ENCODE data around the gene ATG3.

The ATG3 gene

GRCh38 chr3:112579697-112580096 lies 17.9 kb upstream of the ATG3 start:
- Histone ChIP-seq H3K36me3 (ENCODE audit: insufficient read depth, low read length) (peaks cover 31% of the 10 kb centered on the region), H3K27me3 (ENCODE audit: insufficient read depth, low read length) (no peaks in the 10 kb centered on the region), H3K9me3 (ENCODE audit: low read length) (no peaks in the 10 kb centered on the region), H4K20me1 (ENCODE audit: insufficient read depth, low read length) (no peaks in the 10 kb centered on the region), H3K79me2 (ENCODE audit: insufficient read depth, low read length) (no peaks in the 10 kb centered on the region), H3F3A (ENCODE audit: insufficient read depth, low read length) (no peaks in the 10 kb centered on the region), H3K4me2 (ENCODE audit: low read length) (no peak overlapping the region), H3K9ac (ENCODE audit: low read length) (no peak overlapping the region), H3K4me3 (ENCODE audit: low read depth, low read length, poor library complexity, severe bottlenecking) (no peak overlapping the region), H3K4me1 (ENCODE audit: insufficient read depth, low read length, severe bottlenecking) (peaks cover 5% of the 10 kb centered on the region), H3K9me2 (ENCODE audit: low read depth, low read length) (no peaks in the 10 kb centered on the region), H3K27ac (ENCODE audit: low read depth, low read length, poor library complexity, severe bottlenecking) (no peak overlapping the region), H2AFZ (ENCODE audit: low read length) (no peak overlapping the region)
- no peak for TF ChIP-seq CTCF (IDR thresholded peaks at IDR 0.05; ENCODE audit: low read length)
- TF ChIP-seq EZH2 (IDR thresholded peaks at IDR 0.05; ENCODE audit: borderline replicate concordance, low read length), result no peak

- H4K20me1 ChIP-seq (ENCODE audit: insufficient read depth, low read length), result no peaks in the 10 kb centered on the region
- no peak overlapping the region for H3K9ac ChIP-seq (ENCODE audit: low read length)
- H3K27ac ChIP-seq (ENCODE audit: low read depth, low read length, poor library complexity, severe bottlenecking), result no peak overlapping the region
- H3K27me3 ChIP-seq (ENCODE audit: insufficient read depth, low read length), result no peaks in the 10 kb centered on the region
- no peaks in the 10 kb centered on the region for H3F3A ChIP-seq (ENCODE audit: insufficient read depth, low read length)
- peaks cover 5% of the 10 kb centered on the region for H3K4me1 ChIP-seq (ENCODE audit: insufficient read depth, low read length, severe bottlenecking)
- no peaks in the 10 kb centered on the region for H3K79me2 ChIP-seq (ENCODE audit: insufficient read depth, low read length)
- H3K9me3 ChIP-seq (ENCODE audit: low read length), result no peaks in the 10 kb centered on the region
- TF ChIP-seq EZH2 (IDR thresholded peaks at IDR 0.05; ENCODE audit: borderline replicate concordance, low read length) (no peak), CTCF (IDR thresholded peaks at IDR 0.05; ENCODE audit: low read length) (no peak)
- H2AFZ ChIP-seq (ENCODE audit: low read length), result no peak overlapping the region
- no peaks in the 10 kb centered on the region for H3K9me2 ChIP-seq (ENCODE audit: low read depth, low read length)
- no peak overlapping the region for H3K4me3 ChIP-seq (ENCODE audit: low read depth, low read length, poor library complexity, severe bottlenecking)
- no peak overlapping the region for H3K4me2 ChIP-seq (ENCODE audit: low read length)
- H3K36me3 ChIP-seq (ENCODE audit: insufficient read depth, low read length), result peaks cover 27% of the 10 kb centered on the region; the same call in 1 of the 2 replicates
Measured at GRCh38 chr3:112579232-112579631, 17.5 kb upstream of the ATG3 start.

GRCh38 chr3:112572701-112573100 lies 10.9 kb upstream of the ATG3 start:
- TF ChIP-seq EZH2 (IDR thresholded peaks at IDR 0.05; ENCODE audit: borderline replicate concordance, low read length), result no peak
- TF ChIP-seq CTCF (IDR thresholded peaks at IDR 0.05; ENCODE audit: low read length), result no peak
- Histone ChIP-seq H3K4me3 (ENCODE audit: low read depth, low read length, poor library complexity, severe bottlenecking) (no peak overlapping the region), H3K27me3 (ENCODE audit: insufficient read depth, low read length) (no peaks in the 10 kb centered on the region), H3K9me3 (ENCODE audit: low read length) (no peaks in the 10 kb centered on the region), H4K20me1 (ENCODE audit: insufficient read depth, low read length) (no peaks in the 10 kb centered on the region), H3F3A (ENCODE audit: insufficient read depth, low read length) (no peaks in the 10 kb centered on the region), H2AFZ (ENCODE audit: low read length) (no peak overlapping the region), H3K4me1 (ENCODE audit: insufficient read depth, low read length, severe bottlenecking) (no peaks in the 10 kb centered on the region), H3K9ac (ENCODE audit: low read length) (no peak overlapping the region), H3K4me2 (ENCODE audit: low read length) (no peak overlapping the region), H3K79me2 (ENCODE audit: insufficient read depth, low read length) (no peaks in the 10 kb centered on the region), H3K36me3 (ENCODE audit: insufficient read depth, low read length) (peaks cover 44% of the 10 kb centered on the region), H3K9me2 (ENCODE audit: low read depth, low read length) (no peaks in the 10 kb centered on the region), H3K27ac (ENCODE audit: low read depth, low read length, poor library complexity, severe bottlenecking) (no peak overlapping the region)

Data from OCI-LY1 (cell line).